H9 (cell line): Measurements from ENCODE around the gene IGDCC3. TPM values are rescaled to one million over a fixed set of nuclear protein-coding genes. Genes with fewer than 3 reads are reported as not detected.

Source experiments
- DNase-seq: peaks from one replicate; pipeline ENCODE4 v3.0.0-alpha.2; 2017
- H2AFZ ChIP-seq: one replicate; pipeline ENCODE4 v1.6.1; 2013; ENCODE audit warnings: mild to moderate bottlenecking, low read length, control low read depth, moderate library complexity
- H2AK5ac ChIP-seq: 2 replicates; pipeline ENCODE4 v1.6.1; 2013; ENCODE audit warnings: low read length, control low read depth, mixed read lengths; ENCODE audit not compliant: insufficient read length
- H2BK120ac ChIP-seq: one replicate; pipeline ENCODE4 v1.6.1; 2013; ENCODE audit warnings: low read depth, mild to moderate bottlenecking, low read length, control low read depth, inconsistent platforms; ENCODE audit not compliant: poor library complexity, severe bottlenecking
- H2BK12ac ChIP-seq: 2 replicates; pipeline ENCODE4 v1.6.1; 2013; ENCODE audit warnings: low read length, control low read depth, mixed read lengths, low read depth; ENCODE audit not compliant: insufficient read length
- H2BK15ac ChIP-seq: 2 replicates; pipeline ENCODE4 v1.6.1; 2013; ENCODE audit warnings: low read depth, low read length, control low read depth
- H2BK20ac ChIP-seq: one replicate; pipeline ENCODE4 v1.6.1; 2013; ENCODE audit warnings: low read depth, mild to moderate bottlenecking, low read length, control low read depth, inconsistent platforms; ENCODE audit not compliant: poor library complexity, severe bottlenecking
- H2BK5ac ChIP-seq: 2 replicates; pipeline ENCODE4 v1.6.1; 2013; ENCODE audit warnings: low read length, control low read depth, mixed read lengths; ENCODE audit not compliant: insufficient read length
- H3K14ac ChIP-seq: 2 replicates; pipeline ENCODE4 v1.6.1; 2013; ENCODE audit warnings: low read length, control low read depth; ENCODE audit not compliant: insufficient read depth
- H3K18ac ChIP-seq: 2 replicates; pipeline ENCODE4 v1.6.1; 2013; ENCODE audit warnings: low read depth, mild to moderate bottlenecking, mixed read lengths, low read length, control low read depth; ENCODE audit not compliant: insufficient read length
- H3K23ac ChIP-seq: 2 replicates; pipeline ENCODE4 v1.6.1; 2013; ENCODE audit warnings: low read length, control low read depth, mixed read lengths, low read depth; ENCODE audit not compliant: insufficient read length
- H3K23me2 ChIP-seq: 2 replicates; pipeline ENCODE4 v1.6.1; 2013; ENCODE audit warnings: low read depth, mild to moderate bottlenecking, mixed read lengths, low read length, control low read depth; ENCODE audit not compliant: insufficient read length, poor library complexity, severe bottlenecking
- H3K27ac ChIP-seq: 2 replicates; pipeline ENCODE4 v1.5.1; 2013; ENCODE audit warnings: low read length, control low read depth, mixed read lengths, low read depth; ENCODE audit not compliant: insufficient read length
- H3K27me3 ChIP-seq: 2 replicates; pipeline ENCODE4 v1.6.1; 2013; ENCODE audit warnings: low read length, control low read depth, inconsistent platforms; ENCODE audit not compliant: insufficient read depth
- H3K4ac ChIP-seq: 2 replicates; pipeline ENCODE4 v1.6.1; 2013; ENCODE audit warnings: low read depth, mild to moderate bottlenecking, control low read depth, inconsistent platforms, low read length, moderate library complexity
- H3K4me1 ChIP-seq: 2 replicates; pipeline ENCODE4 v1.6.1; 2013; ENCODE audit warnings: low read length, control low read depth, inconsistent platforms; ENCODE audit not compliant: insufficient read depth
- H3K4me2 ChIP-seq: 2 replicates; pipeline ENCODE4 v1.6.1; 2013; ENCODE audit warnings: low read length, control low read depth, mixed read lengths; ENCODE audit not compliant: insufficient read length, insufficient read depth
- H3K56ac ChIP-seq: 2 replicates; pipeline ENCODE4 v1.6.1; 2013; ENCODE audit warnings: low read depth, mild to moderate bottlenecking, mixed read lengths, low read length, control low read depth; ENCODE audit not compliant: insufficient read length
- H3K79me1 ChIP-seq: 2 replicates; pipeline ENCODE4 v1.6.1; 2013; ENCODE audit warnings: low read depth, mild to moderate bottlenecking, moderate library complexity, low read length, control low read depth, inconsistent platforms; ENCODE audit not compliant: insufficient read depth, poor library complexity, severe bottlenecking
- H3K79me2 ChIP-seq: 2 replicates; pipeline ENCODE4 v1.6.1; 2013; ENCODE audit warnings: low read length, control low read depth, inconsistent platforms; ENCODE audit not compliant: insufficient read depth
- H3K9ac ChIP-seq: 2 replicates; pipeline ENCODE4 v1.6.1; 2013; ENCODE audit warnings: low read length, control low read depth, mixed read lengths; ENCODE audit not compliant: insufficient read length; ENCODE audit errors: extremely low read depth
- H3K9me3 ChIP-seq: one replicate; pipeline ENCODE4 v1.6.1; 2013; ENCODE audit warnings: low read depth, low read length, inconsistent platforms; ENCODE audit not compliant: control insufficient read depth
- H3T11ph ChIP-seq: one replicate; pipeline ENCODE4 v1.6.1; 2013; ENCODE audit warnings: mild to moderate bottlenecking, low read length, control low read depth, inconsistent platforms
- H4K20me1 ChIP-seq: one replicate; pipeline ENCODE4 v1.6.1; 2013; ENCODE audit not compliant: control insufficient read depth, insufficient read length, insufficient read depth
- H4K5ac ChIP-seq: 2 replicates; pipeline ENCODE4 v1.6.1; 2013; ENCODE audit warnings: low read depth, mild to moderate bottlenecking, mixed read lengths, low read length, control low read depth; ENCODE audit not compliant: insufficient read length
- H4K8ac ChIP-seq: replicated peaks from 2 replicates; pipeline ENCODE4 v1.6.1; 2013; ENCODE audit warnings: low read length, control low read depth, mixed read lengths, low read depth; ENCODE audit not compliant: insufficient read length
- H4K91ac ChIP-seq: 2 replicates; pipeline ENCODE4 v1.6.1; 2013; ENCODE audit warnings: low read depth, mild to moderate bottlenecking, moderate library complexity, mixed read lengths, low read length, control low read depth; ENCODE audit not compliant: insufficient read length
- H3K27ac Mint-ChIP-seq, 3 experiments: 2 replicates in 2 of 3; 3 replicates in 1 of 3; pipeline ENCODE4 v1.8.0; 2020 to 2021; ENCODE audit warnings: mixed read lengths in 3 of 3, mild to moderate bottlenecking in 1 of 3, moderate library complexity in 1 of 3
- H3K27me3 Mint-ChIP-seq: 2 replicates; pipeline ENCODE4 v1.8.0; 2021; ENCODE audit warnings: low read depth, mild to moderate bottlenecking, moderate library complexity, mixed read lengths
- H3K36me3 Mint-ChIP-seq, 3 experiments: 2 replicates in 2 of 3; 3 replicates in 1 of 3; pipeline ENCODE4 v1.8.0; 2020 to 2021; ENCODE audit warnings: low read depth in 3 of 3, mixed read lengths in 3 of 3; ENCODE audit not compliant: insufficient read depth in 1 of 3
- H3K4me1 Mint-ChIP-seq, 2 experiments: 2 replicates each; pipeline ENCODE4 v1.8.0; 2020; ENCODE audit warnings: mixed read lengths in 2 of 2
- H3K4me3 Mint-ChIP-seq, 2 experiments: 2 replicates in 1 of 2; 3 replicates in 1 of 2; pipeline ENCODE4 v1.8.0; 2020 to 2021; ENCODE audit warnings: mild to moderate bottlenecking in 2 of 2, mixed read lengths in 2 of 2, moderate library complexity in 1 of 2
- H3K9me3 Mint-ChIP-seq, 2 experiments: 2 replicates in 1 of 2; 3 replicates in 1 of 2; pipeline ENCODE4 v1.8.0; 2020; ENCODE audit warnings: mild to moderate bottlenecking in 2 of 2, mixed read lengths in 2 of 2, moderate library complexity in 1 of 2
- CTCF ChIP-seq: fragments of 200-600 bp; sonication (generic); conservative IDR thresholded peaks from 3 replicates; pipeline ENCODE4 v1.8.0; 2021; ENCODE audit warnings: antibody characterized with exemption, mild to moderate bottlenecking
- WGBS: extraction: QIAGEN DNeasy Blood & Tissue Kit; methylation state at CpG from one replicate; pipeline ENCODE4 v1.1.7; 2013; ENCODE audit warnings: missing lambda C conversion rate, low lambda C conversion rate, mixed read lengths; ENCODE audit not compliant: insufficient read length; ENCODE audit errors: extremely low coverage; 5-methylcytosine and 5-hydroxymethylcytosine counted together
- total RNA-seq: library from RNA; stranded (reverse); gene quantifications from 2 replicates; pipeline ENCODE4 v1.2.1, GENCODE V29; 2021

IGDCC3 gene
- total RNA-seq, 1 experiment from 2014 or later, result 18.9 TPM

DNA sequence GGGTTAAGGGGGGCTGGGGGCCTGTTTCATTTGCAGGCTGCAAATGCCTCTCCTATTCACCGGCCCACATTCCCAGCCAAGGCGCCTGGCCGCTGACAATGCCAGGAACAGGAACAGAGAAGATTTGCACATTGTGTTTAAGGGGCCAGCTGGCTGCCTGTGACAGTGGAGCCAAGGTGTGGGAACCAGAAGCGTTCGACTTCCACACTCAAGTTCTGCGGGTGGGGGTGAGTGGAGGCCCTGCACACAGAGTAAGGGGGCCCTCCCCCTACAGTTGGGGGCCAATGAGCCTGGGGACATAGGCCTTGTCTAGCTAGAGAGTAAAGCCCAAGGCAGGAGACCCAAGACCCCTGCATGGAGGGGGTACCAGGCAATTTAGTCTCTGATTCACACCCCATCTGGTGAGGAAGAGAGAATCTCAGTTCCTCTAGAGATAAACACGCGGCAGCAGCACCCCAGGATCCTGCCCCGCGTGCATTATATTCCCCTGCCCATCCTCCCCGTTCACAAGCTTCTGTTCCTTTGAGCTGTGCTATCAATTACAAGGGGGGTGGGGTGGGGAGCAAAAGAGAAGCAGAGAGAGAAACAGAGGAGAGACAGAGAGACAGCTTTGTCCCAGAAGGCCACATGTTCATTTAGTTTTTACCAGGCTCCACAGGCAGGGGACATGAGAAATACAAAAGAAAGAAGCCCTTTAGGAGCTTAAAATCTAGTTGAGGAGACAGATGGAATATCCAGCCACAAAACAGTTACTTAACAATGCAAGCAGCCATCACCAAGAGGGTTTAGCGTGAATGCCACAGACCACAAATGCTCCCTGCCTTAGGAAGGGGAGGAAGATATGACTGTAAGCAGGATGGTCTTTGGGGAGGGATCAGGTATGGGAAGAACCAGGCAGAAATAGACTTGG lies 9.2 kb downstream of the IGDCC3 start:
- H2BK20ac ChIP-seq, result no peak overlapping the region
- peaks cover 64 to 81% of the 10 kb centered on the region in 2 experiments for H3K4me1 Mint-ChIP-seq
- peaks cover 31% of the 10 kb centered on the region; the same call in 1 of the 2 replicates for H3K4me1 ChIP-seq
- H3K79me1 ChIP-seq, result no peaks in the 10 kb centered on the region
- no peak overlapping the region for H3K23ac ChIP-seq
- H3K27me3 Mint-ChIP-seq, result no peaks in the 10 kb centered on the region; the same call in none of the 2 replicates
- H3K4me2 ChIP-seq, result peak overlapping the region; percentile 19
- peak overlapping the region; percentile 96 to 98 (median 97); a peak in 6 of 7 replicates for H3K27ac Mint-ChIP-seq
- H3K79me2 ChIP-seq, result no peaks in the 10 kb centered on the region; the same call in 1 of the 2 replicates
- no peak overlapping the region for H2AK5ac ChIP-seq
- no peaks in the 10 kb centered on the region for H3K23me2 ChIP-seq
- no peak overlapping the region for H2AFZ ChIP-seq
- H3K36me3 Mint-ChIP-seq, result peaks cover 5 to 8% (median 5%) of the 10 kb centered on the region in 3 experiments
- H2BK15ac ChIP-seq, result no peak overlapping the region
- no peak overlapping the region for H4K5ac ChIP-seq
- peak overlapping the region; percentile 15 to 37; a peak in 3 of 5 replicates for H3K4me3 Mint-ChIP-seq
- no peak overlapping the region for H3K56ac ChIP-seq
- peak overlapping the region; percentile 60; the same call in 1 of the 2 replicates for H3K14ac ChIP-seq
- no peaks in the 10 kb centered on the region for H3K27me3 ChIP-seq
- H4K91ac ChIP-seq, result no peak overlapping the region
- H3K9ac ChIP-seq, result no peak overlapping the region
- H2BK12ac ChIP-seq, result no peak overlapping the region
- H2BK120ac ChIP-seq, result no peak overlapping the region
- H3T11ph ChIP-seq, result no peak overlapping the region
- H3K9me3 ChIP-seq, result no peaks in the 10 kb centered on the region
- no peak overlapping the region for H3K4ac ChIP-seq
- DNase-seq, result peak; percentile 77
- TF ChIP-seq CTCF, result no peak
- H4K8ac ChIP-seq, result no peak overlapping the region
- H4K20me1 ChIP-seq, result no peaks in the 10 kb centered on the region
- H3K27ac ChIP-seq, result peak overlapping the region; percentile 59
- no peaks in the 10 kb centered on the region for H3K9me3 Mint-ChIP-seq
- H3K18ac ChIP-seq, result peak overlapping the region; percentile 22
- WGBS, result no CpG with 5 or more reads among the region's 12 CpGs
- H2BK5ac ChIP-seq, result no peak overlapping the region
